ENCODE measurements around the gene ANKRD42. TPM values are rescaled to one million over a fixed set of nuclear protein-coding genes. Genes with fewer than 3 reads are reported as not detected.

Gene ANKRD42
- total and polyA plus RNA-seq, 9 of the 15 experiments (the other 6 are each of a cell fraction or from before 2014, with no cell fraction given) = 2.8 to 9.1 (median 6.1) TPM

DNA sequence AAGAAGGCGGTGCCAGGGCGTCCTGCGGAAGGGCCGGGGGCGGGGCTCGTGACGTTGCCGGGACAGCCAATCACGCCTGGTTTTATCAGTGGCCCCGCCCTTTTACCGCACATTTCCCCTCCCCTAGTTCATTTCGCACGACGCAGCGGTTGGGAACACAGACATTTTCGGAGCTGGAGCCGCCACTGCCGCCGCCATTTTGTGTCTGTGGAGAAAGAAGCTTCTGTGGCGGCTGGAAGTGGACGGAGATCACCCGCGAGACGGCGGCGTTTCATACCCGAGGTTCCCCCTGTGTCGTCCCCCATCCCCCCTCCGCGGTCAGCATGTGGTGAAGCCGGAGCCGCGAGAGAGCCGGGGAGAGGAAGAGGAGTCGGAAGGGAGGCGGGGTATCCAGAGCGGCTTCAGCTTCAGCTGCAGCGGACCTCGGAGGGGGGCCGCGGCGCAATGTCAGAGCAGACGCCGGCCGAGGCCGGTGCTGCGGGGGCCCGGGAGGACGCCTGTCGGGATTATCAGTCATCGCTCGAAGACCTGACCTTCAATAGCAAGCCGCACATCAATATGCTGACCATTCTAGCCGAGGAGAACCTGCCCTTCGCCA lies 36.4 kb upstream of the ANKRD42 start, which contains the start of gene PCF11 (continued):
- TF ChIP-seq, protein P1, sequence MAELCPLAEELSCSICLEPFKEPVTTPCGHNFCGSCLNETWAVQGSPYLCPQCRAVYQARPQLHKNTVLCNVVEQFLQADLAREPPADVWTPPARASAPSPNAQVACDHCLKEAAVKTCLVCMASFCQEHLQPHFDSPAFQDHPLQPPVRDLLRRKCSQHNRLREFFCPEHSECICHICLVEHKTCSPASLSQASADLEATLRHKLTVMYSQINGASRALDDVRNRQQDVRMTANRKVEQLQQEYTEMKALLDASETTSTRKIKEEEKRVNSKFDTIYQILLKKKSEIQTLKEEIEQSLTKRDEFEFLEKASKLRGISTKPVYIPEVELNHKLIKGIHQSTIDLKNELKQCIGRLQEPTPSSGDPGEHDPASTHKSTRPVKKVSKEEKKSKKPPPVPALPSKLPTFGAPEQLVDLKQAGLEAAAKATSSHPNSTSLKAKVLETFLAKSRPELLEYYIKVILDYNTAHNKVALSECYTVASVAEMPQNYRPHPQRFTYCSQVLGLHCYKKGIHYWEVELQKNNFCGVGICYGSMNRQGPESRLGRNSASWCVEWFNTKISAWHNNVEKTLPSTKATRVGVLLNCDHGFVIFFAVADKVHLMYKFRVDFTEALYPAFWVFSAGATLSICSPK (IDR thresholded peaks at IDR 0.05; ENCODE audit: borderline replicate concordance) = no peak
- no peak for TF ChIP-seq ZNF41 (CRISPR knock-in tag; conservative IDR thresholded peaks at IDR 0.05)

- ATAC-seq (peak; percentile 67), DNase-seq (ENCODE audit: extremely low read depth in 1 of 4, low spot score in 3 of 4) (peak; percentile 62 to 90 (median 73)), FAIRE-seq (peak; percentile 70)
- no peaks in the 10 kb centered on the region for H3K9me3 ChIP-seq (replicated peaks; ENCODE audit: control insufficient read depth, insufficient read depth, low read depth, low read length)
- H3K27ac ChIP-seq (ENCODE audit: extremely low read depth, low read depth, low read length) = peak overlapping the region; percentile 98
- H3K4me3 ChIP-seq = peak overlapping the region; percentile 80
- intact Hi-C loops (cut with micrococcal nuclease) (loop anchor here (2.0 kb wide), 7 partner anchors 17 to 257 kb away; partner anchors contain the start of genes ANKRD42, CCDC90B, DDIAS and PRCP), in situ Hi-C loops (cut with MboI) (no loop called here)
- peak overlapping the region; percentile 93 for H3K4me2 ChIP-seq (ENCODE audit: insufficient read depth, low read length)
- H3K36me3 ChIP-seq (ENCODE audit: control insufficient read depth, insufficient read depth, low read length) = peaks cover 46% of the 10 kb centered on the region
- ChIA-PET CTCF (ENCODE audit: low intra/inter-chr PET ratio) (no interaction called here), POLR2A (interaction anchor here (0.5 to 3.6 kb wide), 13 partner anchors 19 to 384 kb away, joined by 3 to 10 read pairs (median 3); partner anchors contain the start of genes ANKRD42 and DDIAS)
- H3K27me3 ChIP-seq (ENCODE audit: control insufficient read depth in 2 of 2, insufficient read depth in 2 of 2, low read length in 2 of 2) = no peaks in the 10 kb centered on the region
- H3K9ac ChIP-seq (ENCODE audit: insufficient read depth in 1 of 2, low read depth in 2 of 2, low read length in 2 of 2) = peak overlapping the region; percentile 98
- peaks cover 26% of the 10 kb centered on the region for H4K20me1 ChIP-seq (replicated peaks; ENCODE audit: control insufficient read depth, insufficient read depth, low read length)
- no peaks in the 10 kb centered on the region for H3K9me1 ChIP-seq (ENCODE audit: control insufficient read depth, insufficient read depth, low read length)
- no TSS peak for BruUV-seq (replicated peaks)
- peaks cover 11 to 22% of the 10 kb centered on the region in 2 experiments; a peak in 4 of 5 replicates for H3K4me1 ChIP-seq (replicated peaks in 1 of 2; ENCODE audit: control insufficient read depth in 2 of 2, insufficient read depth in 2 of 2, low read length in 2 of 2)
- under 1% methylated on average over 15 of the region's 18 CpGs for whole genome bisulfite sequencing (ENCODE audit: insufficient coverage, low coverage, missing lambda C conversion rate)
- no peak overlapping the region for H2AFZ ChIP-seq (ENCODE audit: low read depth, low read length)
- H3K79me2 ChIP-seq (ENCODE audit: control insufficient read depth, insufficient read depth, low read length) = peaks cover 58% of the 10 kb centered on the region
- TF ChIP-seq FOXK2 (conservative IDR thresholded peaks at IDR 0.05 in 1 of 2, IDR thresholded peaks at IDR 0.05 in 1 of 2; ENCODE audit: low read depth in 2 of 2) (no peak; a peak in 1 of 4 replicates), ZNF232 (CRISPR knock-in tag; IDR thresholded peaks at IDR 0.05) (0 out of 2 replicates have a peak, but pooled peaks have one; percentile 37), SMARCB1 (IDR thresholded peaks at IDR 0.05; ENCODE audit: insufficient read length, low read depth) (no peak), FOXJ2 (tag; IDR thresholded peaks at IDR 0.05) (no peak), CHD2 (IDR thresholded peaks at IDR 0.05; ENCODE audit: low read depth, low read length) (no peak), HIVEP1 (CRISPR knock-in tag; IDR thresholded peaks at IDR 0.05) (no peak), ZNF780A (CRISPR knock-in tag; IDR thresholded peaks at IDR 0.05) (no peak), DIDO1 (tag; IDR thresholded peaks at IDR 0.05; ENCODE audit: low read depth) (no peak), PCBP2 (IDR thresholded peaks at IDR 0.05; ENCODE audit: low read depth, low read length, poor library complexity, severe bottlenecking) (no peak), THRB (CRISPR knock-in tag; conservative IDR thresholded peaks at IDR 0.05) (no peak), DLX4 (CRISPR knock-in tag; IDR thresholded peaks at IDR 0.05) (no peak), ZFX (CRISPR knock-in tag; IDR thresholded peaks at IDR 0.05) (peak; percentile 92), RFX5 (IDR thresholded peaks at IDR 0.05; ENCODE audit: low read depth, low read length) (no peak)
- TF ChIP-seq, protein P2, sequence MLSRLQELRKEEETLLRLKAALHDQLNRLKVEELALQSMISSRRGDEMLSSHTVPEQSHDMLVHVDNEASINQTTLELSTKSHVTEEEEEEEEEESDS (CRISPR knock-in tag; IDR thresholded peaks at IDR 0.05) = no peak
Observed at GRCh38 chr11:83157594-83158356, 35.7 kb upstream of the ANKRD42 start.
